GM12878 (cell line): ENCODE measurements around the gene SLC37A1. TPM values are rescaled to one million over a fixed set of nuclear protein-coding genes. Genes with fewer than 3 reads are reported as not detected.

Experiments
- ATAC-seq: fragments of 200-7000 bp; cut with Tn5 transposase; 3 replicates; pipeline ENCODE4 v1.9.1; 2020; ENCODE audit warnings: mild to moderate bottlenecking, moderate library complexity
- BruUV-seq: library from RNA; stranded (reverse); fragments of 400-500 nt; replicated peaks from 2 replicates; lab custom pipeline; 2021; lab: Mats Ljungman, UMichigan
- CTCF ChIA-PET: fragments of 300-600 bp; sonication (Branson Sonifier 250); formaldehyde crosslinking; extraction: SDS; loops from one replicate; lab custom pipeline; 2021; ENCODE audit warnings: inconsistent platforms; lab: Yijun Ruan, JAX
- POLR2A ChIA-PET: fragments of 350-600 bp; formaldehyde crosslinking; extraction: SDS; loops from one replicate; lab custom pipeline; 2021; ENCODE audit warnings: inconsistent platforms; lab: Charles Lee
- RAD21 ChIA-PET: fragments of 300-600 bp; sonication (Branson Sonifier 250); formaldehyde crosslinking; loops from one replicate; lab custom pipeline; 2023; ENCODE audit warnings: antibody characterized with exemption; ENCODE audit not compliant: unreplicated experiment; lab: Charles Lee
- SMC1A ChIA-PET: fragments of 300-600 bp; sonication (Branson Sonifier 250); formaldehyde crosslinking; loops from one replicate; lab custom pipeline; 2023; ENCODE audit not compliant: unreplicated experiment, uncharacterized antibody; lab: Charles Lee
- DNase-seq: peaks from one replicate; pipeline ENCODE4 v3.0.0-alpha.2; 2011; ENCODE audit warnings: low read depth, low spot score
- FAIRE-seq: peaks from 3 replicates; lab custom pipeline; 2011; peaks lifted over from hg19 to GRCh38; lab: Jason Lieb, UNC
- H2AFZ ChIP-seq: 2 replicates; pipeline ENCODE4 v1.6.0; 2011; ENCODE audit warnings: low read depth, low read length, control low read depth; ENCODE audit not compliant: control insufficient read depth
- H3K27ac ChIP-seq: 2 replicates; pipeline ENCODE4 v1.5.1; 2011; ENCODE audit warnings: control low read depth; ENCODE audit not compliant: control insufficient read depth, insufficient read depth
- H3K27me3 ChIP-seq, 2 experiments: replicated peaks in 1 of 2; 2 replicates each; pipeline versions ENCODE4 v1.6.0 to v1.6.1; 2011; ENCODE audit warnings: low read length in 1 of 2; ENCODE audit not compliant: control insufficient read depth in 2 of 2, insufficient read depth in 2 of 2
- H3K36me3 ChIP-seq, 2 experiments: 2 replicates each; pipeline ENCODE4 v1.5.1; 2011; ENCODE audit warnings: low read length in 1 of 2; ENCODE audit not compliant: control insufficient read depth in 2 of 2, insufficient read depth in 2 of 2
- H3K4me1 ChIP-seq: 2 replicates; pipeline ENCODE4 v1.6.1; 2011; ENCODE audit warnings: mild to moderate bottlenecking, low read length, moderate library complexity, mixed read lengths; ENCODE audit not compliant: control insufficient read depth, insufficient read depth
- H3K4me2 ChIP-seq: 2 replicates; pipeline ENCODE4 v1.6.0; 2011; ENCODE audit warnings: control low read depth; ENCODE audit not compliant: control insufficient read depth, insufficient read depth
- H3K4me3 ChIP-seq: fragments of 200-600 bp; sonication (generic); 2 replicates; pipeline ENCODE4 v1.5.1; 2016
- H3K79me2 ChIP-seq: 2 replicates; pipeline ENCODE4 v1.6.0; 2011; ENCODE audit warnings: low read length; ENCODE audit not compliant: control insufficient read depth, insufficient read depth
- H3K9ac ChIP-seq: 2 replicates; pipeline ENCODE4 v1.8.0; 2011; ENCODE audit warnings: low read length, control low read depth, mixed read lengths; ENCODE audit not compliant: control insufficient read depth, insufficient read depth
- H3K9me3 ChIP-seq: replicated peaks from 3 replicates; pipeline ENCODE4 v1.5.1; 2011; ENCODE audit warnings: mild to moderate bottlenecking, low read length; ENCODE audit not compliant: control insufficient read depth, insufficient read depth
- H4K20me1 ChIP-seq: 2 replicates; pipeline ENCODE4 v1.6.0; 2011; ENCODE audit not compliant: control insufficient read depth, insufficient read depth
- ASH2L ChIP-seq: fragments of 300-600, 200-600 bp; sonication (generic); IDR thresholded peaks from 2 replicates; pipeline ENCODE4 v1.6.1; 2017; ENCODE audit warnings: low read depth, mild to moderate bottlenecking, borderline replicate concordance
- BRCA1 ChIP-seq: IDR thresholded peaks from 2 replicates; pipeline ENCODE4 v1.6.1; 2011; ENCODE audit warnings: low read depth, low read length, improper control_type of control experiment
- MLLT1 ChIP-seq: fragments of 450-650 bp; IDR thresholded peaks from 2 replicates; pipeline ENCODE4 v1.6.1; 2016; ENCODE audit warnings: mild to moderate bottlenecking
- NFXL1 ChIP-seq: fragments of 450-650 bp; IDR thresholded peaks from 2 replicates; pipeline ENCODE4 v1.6.1; 2017; ENCODE audit warnings: antibody characterized with exemption, mild to moderate bottlenecking, borderline replicate concordance
- PBX3 ChIP-seq: IDR thresholded peaks from 2 replicates; pipeline ENCODE4 v1.6.1; 2011; ENCODE audit warnings: mild to moderate bottlenecking, low read depth, low read length, moderate library complexity; ENCODE audit not compliant: insufficient replicate concordance
- RBBP5 ChIP-seq: fragments of 200-600 bp; sonication (generic); conservative IDR thresholded peaks from 2 replicates; pipeline ENCODE4 v1.6.1; 2016
- RELA ChIP-seq: fragments of 450-650 bp; IDR thresholded peaks from 2 replicates; pipeline ENCODE4 v1.8.0; 2014; ENCODE audit warnings: borderline replicate concordance; ENCODE audit not compliant: partially characterized antibody
- SMAD1 ChIP-seq: fragments of 450-650 bp; IDR thresholded peaks from 2 replicates; pipeline ENCODE4 v1.6.1; 2018; ENCODE audit warnings: mild to moderate bottlenecking, low read depth; ENCODE audit not compliant: partially characterized antibody
- SMC3 ChIP-seq: IDR thresholded peaks from 2 replicates; pipeline ENCODE4 v1.6.1; 2011; ENCODE audit warnings: low read length, improper control_type of control experiment, borderline replicate concordance
- SP1 ChIP-seq: IDR thresholded peaks from one replicate; pipeline ENCODE4 v1.6.1; 2011; ENCODE audit warnings: low read depth, low read length
- SRF ChIP-seq, 2 experiments: IDR thresholded peaks; 2 replicates each; pipeline ENCODE4 v1.6.1; 2011; ENCODE audit warnings: low read depth in 2 of 2, low read length in 2 of 2, mild to moderate bottlenecking in 1 of 2, moderate library complexity in 1 of 2
- USF2 ChIP-seq: IDR thresholded peaks from 2 replicates; pipeline ENCODE4 v1.6.1; 2011; ENCODE audit warnings: low read depth, low read length, improper control_type of control experiment, borderline replicate concordance
- YY1 ChIP-seq: IDR thresholded peaks from 2 replicates; pipeline ENCODE4 v1.6.1; 2011; ENCODE audit warnings: low read depth, mild to moderate bottlenecking, low read length
- ZBTB11 ChIP-seq: fragments of 450-650 bp; formaldehyde crosslinking; IDR thresholded peaks from 2 replicates; pipeline ENCODE4 v1.5.0; 2022; ENCODE audit warnings: mild to moderate bottlenecking, missing genetic modification characterization
- ZNF24 ChIP-seq: fragments of 450-650 bp; IDR thresholded peaks from 2 replicates; pipeline ENCODE4 v1.6.1; 2017; ENCODE audit warnings: antibody characterized with exemption, mild to moderate bottlenecking
- whole genome bisulfite sequencing: methylation state at CpG from one replicate; pipeline ENCODE4 v1.1.6; 2016; ENCODE audit warnings: low lambda C conversion rate; ENCODE audit not compliant: insufficient replicate concordance, insufficient coverage; ENCODE audit errors: missing lambda C conversion rate; 5-methylcytosine and 5-hydroxymethylcytosine counted together
- in situ Hi-C: fragments of 300-500 bp; cut with MboI; formaldehyde crosslinking; loops from 9 replicates; pipeline ENCODE4 v1.14.3; 2018; ENCODE audit warnings: mixed read lengths
- intact Hi-C: fragments of 100-400 bp; cut with micrococcal nuclease; formaldehyde crosslinking; loops from one replicate; pipeline ENCODE4 v1.14.2; 2022; ENCODE audit not compliant: unreplicated experiment
- polyA plus RNA-seq, 11 experiments: library from polyadenylated mRNA; depleted of rRNA in 4 of 11; unstranded in 6 of 11; stranded (reverse) in 5 of 11; fragments of >200 nt; fragmentation: Nextera tagmentation in 4 of 11; fragmentation: Illumina TruSeq in 1 of 11; extraction: Ambion mirVana in 4 of 11; extraction: Trizol in 1 of 11; gene quantifications; 1 replicate in 1 of 11; 2 replicates in 10 of 11; pipeline versions ENCODE4 v1.2.1 to v1.2.3, GENCODE V29; 2011 to 2016; ENCODE audit warnings: inconsistent platforms in 2 of 11, missing spikeins in 2 of 11, low read depth in 1 of 11
- total RNA-seq, 4 experiments: library from RNA; depleted of rRNA in 3 of 4; stranded (reverse); fragments of >200 nt in 3 of 4; fragmentation: Illumina TruSeq in 1 of 4; extraction: Trizol in 1 of 4; gene quantifications; 2 replicates each; pipeline versions ENCODE4 v1.2.1 to v1.2.3, GENCODE V29; 2013 to 2021

SLC37A1 gene
- total and polyA plus RNA-seq, 10 of the 15 experiments (the other 5 are each of a cell fraction or from before 2014, with no cell fraction given): 1.1 to 35.5 (median 24.4) TPM

GRCh38 chr21:42513985-42514882 lies 582 bp downstream of the SLC37A1 start:
- Histone ChIP-seq H3K36me3 (peaks cover 0 to 8% of the 10 kb centered on the region in 2 experiments; a peak in 1 of 4 replicates), H3K4me3 (peak overlapping the region; percentile 94), H2AFZ (peak overlapping the region; percentile 35), H3K4me1 (peaks cover 11% of the 10 kb centered on the region), H3K9me3 (no peaks in the 10 kb centered on the region), H4K20me1 (no peaks in the 10 kb centered on the region), H3K27ac (peak overlapping the region; percentile 41), H3K9ac (peak overlapping the region; percentile 66), H3K4me2 (peak overlapping the region; percentile 88), H3K27me3 (no peaks in the 10 kb centered on the region), H3K79me2 (peaks cover 16% of the 10 kb centered on the region)
- in situ Hi-C loops: no loop called here
- BruUV-seq: TSS peak; percentile 90
- no peak for FAIRE-seq
- ChIA-PET RAD21 (interaction anchor here (0.7 to 5.0 kb wide), 20 partner anchors 9 to 369 kb away, joined by 3 to 35 read pairs (median 4); no protein-coding TSS in a partner anchor), SMC1A (interaction anchor here (0.9 to 7.1 kb wide), 14 partner anchors 8 to 92 kb away, joined by 3 to 78 read pairs (median 5); no protein-coding TSS in a partner anchor), POLR2A (interaction anchor here (0.6 to 7.1 kb wide), 10 partner anchors 9 to 134 kb away, joined by 3 to 82 read pairs (median 4); no protein-coding TSS in a partner anchor), CTCF (interaction anchor here (0.8 to 4.9 kb wide), 7 partner anchors 8 to 52 kb away, joined by 3 to 25 read pairs (median 5); no protein-coding TSS in a partner anchor)
- intact Hi-C loops: no loop called here
- no peak for DNase-seq
- peak; percentile 84 for ATAC-seq
- WGBS: under 1% methylated on average over 76 of the region's 77 CpGs
- TF ChIP-seq USF2 (no peak), ASH2L (no peak), SMAD1 (no peak), ZBTB11 (CRISPR knock-in tag) (no peak), PBX3 (no peak), BRCA1 (no peak), ZNF24 (no peak), SP1 (no peak), RELA (peak; percentile 39), YY1 (no peak; the same call in 1 of the 2 replicates), RBBP5 (no peak), NFXL1 (no peak), SRF (IDR thresholded peaks at IDR 0.05; ENCODE audit: low read depth in 2 of 2, low read length in 2 of 2) (no peak), SMC3 (no peak), MLLT1 (0 out of 2 replicates have a peak, but pooled peaks have one; percentile 15)
